HepG2 (cell line): Measurements from ENCODE around the gene CREM. TPM values are rescaled to one million over a fixed set of nuclear protein-coding genes. Genes with fewer than 3 reads are reported as not detected.

Experiments used
- ARNTL ChIP-seq: sonication (generic); formaldehyde crosslinking; IDR thresholded peaks from 2 replicates; pipeline ENCODE4 v1.4.0; 2020; ENCODE audit warnings: mild to moderate bottlenecking, missing genetic modification reagents
- BCLAF1 ChIP-seq: fragments of 450-650 bp; IDR thresholded peaks from 2 replicates; pipeline ENCODE4 v1.6.1; 2017; ENCODE audit warnings: mild to moderate bottlenecking
- CBX5 ChIP-seq: sonication (generic); formaldehyde crosslinking; IDR thresholded peaks from 2 replicates; pipeline ENCODE4 v1.4.0; 2020; ENCODE audit warnings: missing genetic modification reagents, borderline replicate concordance
- DMAP1 ChIP-seq: IDR thresholded peaks from 2 replicates; pipeline ENCODE4 v1.6.1; 2016
- MAZ ChIP-seq, 2 experiments: sonication (generic) in 1 of 2; formaldehyde crosslinking in 1 of 2; IDR thresholded peaks; 2 replicates each; pipeline versions ENCODE4 v1.5.0 to v1.6.1; 2012 to 2020; ENCODE audit warnings: low read depth in 2 of 2, mild to moderate bottlenecking in 2 of 2, borderline replicate concordance in 1 of 2, improper control_type of control experiment in 1 of 2, low read length in 1 of 2, missing genetic modification reagents in 1 of 2, moderate library complexity in 1 of 2
- MLLT10 ChIP-seq: sonication (generic); formaldehyde crosslinking; IDR thresholded peaks from 2 replicates; pipeline ENCODE4 v1.4.0; 2020; ENCODE audit warnings: missing genetic modification reagents
- MTA1 ChIP-seq: sonication (generic); formaldehyde crosslinking; IDR thresholded peaks from 2 replicates; pipeline ENCODE4 v1.4.0; 2020; ENCODE audit warnings: missing genetic modification reagents, mild to moderate bottlenecking, borderline replicate concordance
- MTA3 ChIP-seq: sonication (generic); formaldehyde crosslinking; IDR thresholded peaks from 2 replicates; pipeline ENCODE4 v1.4.0; 2020; ENCODE audit warnings: missing genetic modification reagents
- PCBP1 ChIP-seq: fragments of 200-400 bp; formaldehyde crosslinking; IDR thresholded peaks from 2 replicates; pipeline ENCODE4 v1.6.1; 2017; ENCODE audit warnings: mild to moderate bottlenecking, low read depth, low read length, borderline replicate concordance
- RXRA ChIP-seq: sonication (generic); formaldehyde crosslinking; IDR thresholded peaks from 2 replicates; pipeline ENCODE4 v1.5.1; 2020; ENCODE audit warnings: missing genetic modification reagents
- SP1 ChIP-seq, 2 experiments: fragments of 450-650 bp in 1 of 2; sonication (generic) in 1 of 2; formaldehyde crosslinking in 1 of 2; IDR thresholded peaks; 2 replicates each; pipeline versions ENCODE4 v1.4.0 to v1.6.1; 2016 to 2020; ENCODE audit warnings: missing genetic modification reagents in 1 of 2
- SRF ChIP-seq: IDR thresholded peaks from 2 replicates; pipeline ENCODE4 v1.6.1; 2011; ENCODE audit warnings: mild to moderate bottlenecking, low read depth, low read length, moderate library complexity
- SUZ12 ChIP-seq: fragments of 150-350 bp; IDR thresholded peaks from 2 replicates; pipeline ENCODE4 v1.6.1; 2014; ENCODE audit warnings: low read depth, low read length
- THAP9 ChIP-seq: sonication (generic); formaldehyde crosslinking; IDR thresholded peaks from 2 replicates; pipeline ENCODE4; 2020; ENCODE audit warnings: missing genetic modification reagents, mild to moderate bottlenecking, borderline replicate concordance
- ZFX ChIP-seq: sonication (generic); formaldehyde crosslinking; IDR thresholded peaks from 2 replicates; pipeline ENCODE4 v1.4.0; 2020; ENCODE audit warnings: mild to moderate bottlenecking, low read depth, missing genetic modification reagents, moderate library complexity
- ZNF841 ChIP-seq: sonication (generic); formaldehyde crosslinking; IDR thresholded peaks from 2 replicates; pipeline ENCODE4 v1.8.1; 2023; ENCODE audit warnings: missing genetic modification reagents, borderline replicate concordance
- ZSCAN21 ChIP-seq: sonication (generic); formaldehyde crosslinking; IDR thresholded peaks from 2 replicates; pipeline ENCODE4 v1.8.0; 2022; ENCODE audit warnings: mild to moderate bottlenecking, missing genetic modification reagents, moderate library complexity, borderline replicate concordance
- polyA plus RNA-seq, 8 experiments: library from polyadenylated mRNA; depleted of rRNA in 3 of 8; stranded (reverse) in 7 of 8; unstranded in 1 of 8; fragments of >200 nt; fragmentation: Illumina TruSeq in 4 of 8; extraction: Trizol in 4 of 8; gene quantifications; 2 replicates each; pipeline versions ENCODE4 v1.2.1 to v1.2.3, GENCODE V29; 2011 to 2016; ENCODE audit warnings: low read depth in 4 of 8, missing spikeins in 1 of 8, mixed read lengths in 1 of 8; ENCODE audit not compliant: insufficient read depth in 1 of 8
- total RNA-seq, 5 experiments: library from RNA; depleted of rRNA; stranded (reverse); fragments of >200 nt; fragmentation: Illumina TruSeq; extraction: Trizol; gene quantifications; 2 replicates each; pipeline ENCODE4 v1.2.3, GENCODE V29; 2016; ENCODE audit warnings: low read depth in 1 of 5
- TF ChIP-seq, protein P1 (sequence below): IDR thresholded peaks from 2 replicates; pipeline ENCODE4 v1.6.1; 2016; ENCODE audit warnings: mild to moderate bottlenecking
- TF ChIP-seq, protein P2 (sequence below): sonication (generic); formaldehyde crosslinking; IDR thresholded peaks from 2 replicates; pipeline ENCODE4 v1.5.1; 2020; ENCODE audit warnings: missing genetic modification reagents, mild to moderate bottlenecking, borderline replicate concordance

CREM gene
- total and polyA plus RNA-seq, 2 of the 13 experiments (the other 11 are each of a cell fraction or from before 2014, with no cell fraction given) = 21.3 to 25.4 TPM

- TF ChIP-seq THAP9 (CRISPR knock-in tag) = 0 out of 2 replicates have a peak, but pooled peaks have one; percentile 37
- peak; percentile 57; the same call in 1 of the 2 replicates for TF ChIP-seq DMAP1 (CRISPR knock-in tag)
- TF ChIP-seq MTA3 = no peak
- TF ChIP-seq ZFX = peak; percentile 74
- TF ChIP-seq, protein P1, sequence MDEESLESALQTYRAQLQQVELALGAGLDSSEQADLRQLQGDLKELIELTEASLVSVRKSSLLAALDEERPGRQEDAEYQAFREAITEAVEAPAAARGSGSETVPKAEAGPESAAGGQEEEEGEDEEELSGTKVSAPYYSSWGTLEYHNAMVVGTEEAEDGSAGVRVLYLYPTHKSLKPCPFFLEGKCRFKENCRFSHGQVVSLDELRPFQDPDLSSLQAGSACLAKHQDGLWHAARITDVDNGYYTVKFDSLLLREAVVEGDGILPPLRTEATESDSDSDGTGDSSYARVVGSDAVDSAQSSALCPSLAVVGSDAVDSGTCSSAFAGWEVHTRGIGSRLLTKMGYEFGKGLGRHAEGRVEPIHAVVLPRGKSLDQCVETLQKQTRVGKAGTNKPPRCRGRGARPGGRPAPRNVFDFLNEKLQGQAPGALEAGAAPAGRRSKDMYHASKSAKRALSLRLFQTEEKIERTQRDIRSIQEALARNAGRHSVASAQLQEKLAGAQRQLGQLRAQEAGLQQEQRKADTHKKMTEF (CRISPR knock-in tag) = peak; percentile 85; the same call in 1 of the 2 replicates
- TF ChIP-seq RXRA (CRISPR knock-in tag) = no peak; the same call in 1 of the 2 replicates
- no peak for TF ChIP-seq SP1 (IDR thresholded peaks at IDR 0.05)
- TF ChIP-seq SP1 (CRISPR knock-in tag; IDR thresholded peaks at IDR 0.05) = peak; percentile 42; the same call in 1 of the 2 replicates
- TF ChIP-seq MAZ (IDR thresholded peaks at IDR 0.05; ENCODE audit: borderline replicate concordance, low read depth, low read length) = peak; percentile 68; the same call in 1 of the 2 replicates
- TF ChIP-seq MAZ (CRISPR knock-in tag; IDR thresholded peaks at IDR 0.05; ENCODE audit: low read depth) = peak; percentile 37; the same call in 1 of the 2 replicates
- no peak for TF ChIP-seq SRF
- TF ChIP-seq ZNF841 = 0 out of 2 replicates have a peak, but pooled peaks have one; percentile 61
- TF ChIP-seq CBX5 (CRISPR knock-in tag) = 0 out of 2 replicates have a peak, but pooled peaks have one; percentile 36
- TF ChIP-seq, protein P2, sequence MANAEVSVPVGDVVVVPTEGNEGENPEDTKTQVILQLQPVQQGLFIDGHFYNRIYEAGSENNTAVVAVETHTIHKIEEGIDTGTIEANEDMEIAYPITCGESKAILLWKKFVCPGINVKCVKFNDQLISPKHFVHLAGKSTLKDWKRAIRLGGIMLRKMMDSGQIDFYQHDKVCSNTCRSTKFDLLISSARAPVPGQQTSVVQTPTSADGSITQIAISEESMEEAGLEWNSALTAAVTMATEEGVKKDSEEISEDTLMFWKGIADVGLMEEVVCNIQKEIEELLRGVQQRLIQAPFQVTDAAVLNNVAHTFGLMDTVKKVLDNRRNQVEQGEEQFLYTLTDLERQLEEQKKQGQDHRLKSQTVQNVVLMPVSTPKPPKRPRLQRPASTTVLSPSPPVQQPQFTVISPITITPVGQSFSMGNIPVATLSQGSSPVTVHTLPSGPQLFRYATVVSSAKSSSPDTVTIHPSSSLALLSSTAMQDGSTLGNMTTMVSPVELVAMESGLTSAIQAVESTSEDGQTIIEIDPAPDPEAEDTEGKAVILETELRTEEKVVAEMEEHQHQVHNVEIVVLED = peak; percentile 79; the same call in 1 of the 2 replicates
- TF ChIP-seq SUZ12 = no peak
- TF ChIP-seq ZSCAN21 (CRISPR knock-in tag) = peak; percentile 40; the same call in 1 of the 2 replicates
- TF ChIP-seq ARNTL (CRISPR knock-in tag) = peak; percentile 66
- TF ChIP-seq PCBP1 = 0 out of 2 replicates have a peak, but pooled peaks have one; percentile 76
- peak; percentile 67; the same call in 1 of the 2 replicates for TF ChIP-seq MTA1 (CRISPR knock-in tag)
- no peak for TF ChIP-seq MLLT10
- TF ChIP-seq BCLAF1 = no peak
Measured at GRCh38 chr10:35126530-35127288, at the start of gene CREM (continued).
